GM21381 (cell line): ENCODE data around the gene KIF18A.

ENCODE experiments used
- ATAC-seq: cut with Tn5 transposase; IDR thresholded peaks from one replicate; pipeline ENCODE4 v1.9.1; 2021; ENCODE audit warnings: mild to moderate bottlenecking, moderate library complexity; ENCODE audit not compliant: unreplicated experiment

Gene KIF18A

GRCh38 chr11:28049338-28050216 is 58.4 kb downstream of the KIF18A start:
- no peak for ATAC-seq

- ATAC-seq = no peak
Measured at GRCh38 chr11:28048812-28049211, 59.1 kb downstream of the KIF18A start.

- ATAC-seq = no peak
Measured at GRCh38 chr11:28043930-28044709, 63.8 kb downstream of the KIF18A start.

GRCh38 chr11:28040384-28040783 is 67.6 kb downstream of the KIF18A start:
- no peak for ATAC-seq

- no peak for ATAC-seq
Measured at GRCh38 chr11:28038775-28039174, 69.2 kb downstream of the KIF18A start.

GRCh38 chr11:28026634-28027290 is 81.2 kb downstream of the KIF18A start:
- no peak for ATAC-seq

- no peak for ATAC-seq
Measured at GRCh38 chr11:28017816-28018215, 90.1 kb downstream of the KIF18A start.

GRCh38 chr11:28011813-28012212 is 96.1 kb downstream of the KIF18A start:
- no peak for ATAC-seq

GRCh38 chr11:28009996-28010395 is 98.0 kb downstream of the KIF18A start:
- no peak for ATAC-seq

GRCh38 chr11:28009388-28009787 is 98.6 kb downstream of the KIF18A start:
- ATAC-seq = no peak

- ATAC-seq = no peak
Measured at GRCh38 chr11:28003615-28004014, 104.3 kb downstream of the KIF18A start.

GRCh38 chr11:27998552-27998951 is 109.4 kb downstream of the KIF18A start:
- no peak for ATAC-seq

- ATAC-seq = no peak
Measured at GRCh38 chr11:27997344-27997743, 110.6 kb downstream of the KIF18A start.

GRCh38 chr11:27996066-27996465 is 111.9 kb downstream of the KIF18A start:
- no peak for ATAC-seq

- ATAC-seq = no peak
Measured at GRCh38 chr11:27995083-27995482, 112.9 kb downstream of the KIF18A start.

GRCh38 chr11:27991736-27992135 is 116.2 kb downstream of the KIF18A start:
- no peak for ATAC-seq

GRCh38 chr11:27977527-27977926 is 130.4 kb downstream of the KIF18A start:
- ATAC-seq = no peak

GRCh38 chr11:27977031-27977430 is 130.9 kb downstream of the KIF18A start:
- ATAC-seq = no peak

GRCh38 chr11:27976262-27976661 is 131.7 kb downstream of the KIF18A start:
- ATAC-seq = no peak

GRCh38 chr11:27973851-27974536 is 134.0 kb downstream of the KIF18A start:
- no peak for ATAC-seq
